GM20431 (cell line): Measurements from ENCODE around the gene SCYL2.

Source experiments
- in situ Hi-C: fragments of 300-500 bp; cut with MseI, MboI; formaldehyde crosslinking; loops from one replicate; pipeline ENCODE4 v1.15.0; 2020; ENCODE audit warnings: low sequenced_read_pairs; ENCODE audit not compliant: unreplicated experiment

Gene SCYL2

GRCh38 chr12:100360450-100360849 is 93.5 kb downstream of the SCYL2 start:
- in situ Hi-C loops, result no loop called here

GRCh38 chr12:100364324-100364723 is 97.3 kb downstream of the SCYL2 start:
- in situ Hi-C loops, result no loop called here

- in situ Hi-C loops, result no loop called here
These were observed 98.4 kb downstream of the SCYL2 start for GRCh38 chr12:100365411-100365810.

GRCh38 chr12:100368066-100368465 is 101.1 kb downstream of the SCYL2 start:
- in situ Hi-C loops, result no loop called here

GRCh38 chr12:100371146-100371545 is 104.2 kb downstream of the SCYL2 start:
- in situ Hi-C loops, result no loop called here

GRCh38 chr12:100372853-100373640 is 106.1 kb downstream of the SCYL2 start:
- in situ Hi-C loops, result no loop called here

GRCh38 chr12:100375038-100375735 is 108.2 kb downstream of the SCYL2 start:
- in situ Hi-C loops, result no loop called here

- in situ Hi-C loops, result no loop called here
These were observed 109.2 kb downstream of the SCYL2 start for GRCh38 chr12:100376161-100376560.

- in situ Hi-C loops, result no loop called here
These were observed 114.4 kb downstream of the SCYL2 start for GRCh38 chr12:100381379-100381778.

GRCh38 chr12:100382338-100382737 is 115.4 kb downstream of the SCYL2 start:
- in situ Hi-C loops, result no loop called here

GRCh38 chr12:100383586-100384558 is 116.9 kb downstream of the SCYL2 start:
- in situ Hi-C loops, result no loop called here

GRCh38 chr12:100384559-100384935 is 117.6 kb downstream of the SCYL2 start:
- in situ Hi-C loops, result no loop called here

GRCh38 chr12:100388382-100388781 is 121.4 kb downstream of the SCYL2 start:
- in situ Hi-C loops, result no loop called here
